ENCODE results near the gene FRMD1.

The FRMD1 gene

DNA sequence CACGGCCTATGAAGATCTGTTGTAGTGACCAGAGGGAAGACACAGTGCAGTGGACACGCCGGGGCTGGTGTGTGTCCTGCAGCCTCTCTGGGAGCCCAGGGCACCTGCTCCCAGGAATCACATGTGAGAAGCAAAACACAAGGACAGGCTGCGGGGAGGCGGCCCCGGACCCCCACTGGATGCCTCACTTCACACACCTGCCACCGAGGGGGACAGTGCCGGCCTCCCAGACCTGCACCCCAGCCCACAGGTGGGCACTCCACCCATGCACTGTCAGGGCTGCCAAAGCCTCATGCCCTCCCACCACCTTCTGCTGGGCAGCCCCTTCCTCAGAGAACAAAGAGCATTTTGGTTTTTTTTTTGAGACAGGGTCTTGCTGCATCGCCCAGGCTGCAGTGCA, 27.4 kb downstream of the FRMD1 start:
- Mint-ChIP-seq H3K9me3 (no peaks in the 10 kb centered on the region), H3K4me1 (no peaks in the 10 kb centered on the region), H3K36me3 (ENCODE audit: low read depth) (no peaks in the 10 kb centered on the region), H3K4me3 (no peak overlapping the region), H3K27me3 (no peaks in the 10 kb centered on the region), H3K27ac (no peak overlapping the region)
- ATAC-seq, result no peak
- DNase-seq, result no peak

DNA sequence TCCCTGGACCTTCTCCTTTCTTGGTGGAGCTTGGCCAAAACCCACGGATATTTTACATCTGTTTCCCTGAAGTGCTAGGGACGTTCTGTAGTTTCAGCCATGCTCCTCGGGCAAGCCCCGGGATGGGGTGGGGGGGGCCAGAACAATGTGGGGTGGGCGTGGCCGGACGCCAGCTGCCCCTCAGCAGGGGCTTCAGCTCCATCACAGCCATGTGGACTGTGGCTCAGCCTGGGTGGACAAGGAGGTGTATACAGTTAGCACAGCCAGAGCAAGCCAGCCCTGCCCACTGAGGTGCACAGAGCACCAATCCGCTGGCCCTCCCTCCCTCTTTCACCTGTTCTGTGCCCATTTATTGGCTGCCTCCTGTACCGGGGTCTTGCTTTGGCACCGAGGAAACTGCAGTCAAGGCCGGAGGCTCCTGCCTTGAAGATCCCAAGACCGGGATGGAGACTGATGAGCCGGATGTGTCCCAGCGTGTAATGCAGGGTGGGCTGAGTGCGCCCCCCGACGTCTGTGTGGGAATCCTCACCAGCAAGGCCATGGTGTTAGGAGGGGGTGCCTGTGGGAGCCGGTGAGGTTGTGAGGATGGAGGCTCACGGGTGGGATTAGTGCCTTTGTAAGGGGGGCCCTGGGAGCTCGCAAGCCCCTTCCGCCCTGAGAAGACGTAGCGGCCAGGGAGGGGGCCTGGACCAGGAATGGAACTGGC, 28.0 kb downstream of the FRMD1 start:
- Mint-ChIP-seq H3K27ac (no peak overlapping the region), H3K4me1 (no peaks in the 10 kb centered on the region), H3K36me3 (ENCODE audit: low read depth) (no peaks in the 10 kb centered on the region), H3K4me3 (no peak overlapping the region), H3K27me3 (no peaks in the 10 kb centered on the region), H3K9me3 (no peaks in the 10 kb centered on the region)
- DNase-seq (no peak), ATAC-seq (no peak)

DNA sequence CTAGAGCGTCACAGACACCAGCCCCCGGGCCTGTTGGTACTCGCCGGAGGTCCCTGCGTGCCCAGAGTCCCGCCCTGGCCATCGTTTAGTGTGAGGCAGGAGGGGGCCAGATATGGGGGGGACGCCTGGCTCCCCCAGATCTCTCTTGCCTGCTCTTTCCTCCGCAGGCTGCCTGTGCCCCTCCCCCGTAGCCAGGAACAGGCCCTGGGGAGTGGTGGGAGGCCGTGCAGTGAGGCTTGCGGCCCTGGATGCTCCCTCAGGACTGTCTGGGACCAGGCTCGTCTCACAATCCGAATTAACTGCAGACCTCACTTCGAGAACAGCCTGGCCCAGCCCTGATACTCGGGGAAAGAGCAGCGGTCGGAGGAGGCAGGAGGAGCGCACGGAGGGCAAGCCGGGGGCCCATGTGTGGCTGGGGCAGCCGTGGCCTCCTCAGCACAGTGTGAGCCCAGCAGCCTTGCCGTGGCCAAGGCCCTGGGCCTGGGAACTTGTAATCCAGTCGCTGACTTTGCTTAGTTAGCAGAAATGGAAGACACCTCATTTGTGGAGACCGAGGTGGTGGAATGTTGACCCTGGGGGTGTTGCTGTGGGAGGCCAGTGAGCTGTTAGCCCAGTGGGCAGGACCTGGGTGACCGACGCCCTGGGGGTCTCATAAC, 28.7 kb downstream of the FRMD1 start:
- ATAC-seq (no peak), DNase-seq (no peak)
- no peak overlapping the region for H3K27ac Mint-ChIP-seq
- no peaks in the 10 kb centered on the region for H3K4me1 Mint-ChIP-seq
- H3K36me3 Mint-ChIP-seq (ENCODE audit: low read depth), result no peaks in the 10 kb centered on the region
- H3K27me3 Mint-ChIP-seq, result no peaks in the 10 kb centered on the region
- no peak overlapping the region for H3K4me3 Mint-ChIP-seq
- H3K9me3 Mint-ChIP-seq, result no peaks in the 10 kb centered on the region

DNA sequence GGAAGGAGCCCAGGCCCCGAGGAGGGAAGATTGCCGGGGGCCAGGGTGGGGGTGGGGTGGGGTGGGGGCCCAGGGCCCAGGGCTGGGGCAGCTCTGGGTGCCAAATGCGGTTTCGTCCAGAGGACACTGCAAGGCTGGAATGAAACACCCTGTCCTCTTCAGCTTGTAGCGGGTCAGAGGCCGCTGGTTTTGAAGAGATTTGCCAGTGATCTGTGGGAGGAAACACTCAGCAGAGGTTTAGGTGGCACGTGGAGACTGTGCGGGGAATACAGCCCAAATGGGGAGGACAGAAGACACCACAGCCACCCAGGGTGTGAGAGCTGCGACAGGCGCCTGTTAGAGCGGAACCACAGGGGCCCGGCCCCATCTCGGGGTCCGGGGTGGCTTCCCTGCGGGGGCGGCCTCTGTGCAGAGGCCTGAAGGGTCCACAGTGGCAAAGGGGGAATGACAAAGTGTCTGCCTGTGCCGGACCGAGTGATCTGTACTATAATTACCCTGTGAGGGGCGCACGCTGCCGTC, 29.2 kb downstream of the FRMD1 start:
- H3K9me3 Mint-ChIP-seq, result no peaks in the 10 kb centered on the region
- H3K27ac Mint-ChIP-seq, result no peak overlapping the region
- no peaks in the 10 kb centered on the region for H3K4me1 Mint-ChIP-seq
- no peak overlapping the region for H3K4me3 Mint-ChIP-seq
- no peak for DNase-seq
- no peak for ATAC-seq
- no peaks in the 10 kb centered on the region for H3K36me3 Mint-ChIP-seq (ENCODE audit: low read depth)
- no peaks in the 10 kb centered on the region for H3K27me3 Mint-ChIP-seq

DNA sequence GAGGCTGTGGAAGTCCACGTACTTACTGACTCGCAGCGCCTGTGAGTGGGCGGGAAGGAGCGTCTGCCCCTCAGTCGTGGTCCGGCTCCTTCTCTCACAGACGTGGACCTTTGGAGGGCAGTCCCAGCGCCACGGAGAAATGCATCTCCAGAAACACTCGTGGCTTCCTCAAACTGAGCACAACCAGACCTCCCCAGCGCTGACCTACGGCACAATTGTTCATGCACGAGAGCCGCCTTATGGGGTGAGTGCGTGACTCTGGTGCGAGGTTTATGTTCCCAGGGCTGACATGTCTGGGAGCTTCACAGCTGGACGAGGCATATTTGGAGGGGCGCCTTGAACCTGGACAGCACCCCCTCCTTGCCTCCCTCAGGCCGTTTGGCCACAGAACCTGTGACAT, 29.7 kb downstream of the FRMD1 start:
- DNase-seq (no peak), ATAC-seq (no peak)
- Mint-ChIP-seq H3K36me3 (ENCODE audit: low read depth) (no peaks in the 10 kb centered on the region), H3K27ac (no peak overlapping the region), H3K4me1 (no peaks in the 10 kb centered on the region), H3K4me3 (no peak overlapping the region), H3K27me3 (no peaks in the 10 kb centered on the region), H3K9me3 (no peaks in the 10 kb centered on the region)

DNA sequence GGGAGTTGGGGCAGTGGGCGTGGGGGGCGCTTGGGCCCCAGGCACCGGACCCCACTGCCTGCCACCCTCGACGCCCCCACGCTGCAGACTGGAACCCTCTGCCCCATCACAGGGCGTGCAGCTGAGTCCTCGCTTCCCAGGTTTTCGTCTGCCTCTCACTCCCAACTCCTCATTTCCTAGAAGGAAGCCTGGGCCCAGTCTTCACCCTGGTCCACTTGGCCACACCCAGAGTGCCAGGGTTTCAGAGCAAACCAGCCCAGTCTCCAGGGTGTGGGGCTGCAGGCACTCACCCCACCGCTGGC, 30.3 kb downstream of the FRMD1 start:
- no peak for ATAC-seq
- Mint-ChIP-seq H3K27me3 (no peaks in the 10 kb centered on the region), H3K36me3 (ENCODE audit: low read depth) (no peaks in the 10 kb centered on the region), H3K4me3 (no peak overlapping the region), H3K27ac (no peak overlapping the region), H3K9me3 (no peaks in the 10 kb centered on the region), H3K4me1 (no peaks in the 10 kb centered on the region)
- no peak for DNase-seq

DNA sequence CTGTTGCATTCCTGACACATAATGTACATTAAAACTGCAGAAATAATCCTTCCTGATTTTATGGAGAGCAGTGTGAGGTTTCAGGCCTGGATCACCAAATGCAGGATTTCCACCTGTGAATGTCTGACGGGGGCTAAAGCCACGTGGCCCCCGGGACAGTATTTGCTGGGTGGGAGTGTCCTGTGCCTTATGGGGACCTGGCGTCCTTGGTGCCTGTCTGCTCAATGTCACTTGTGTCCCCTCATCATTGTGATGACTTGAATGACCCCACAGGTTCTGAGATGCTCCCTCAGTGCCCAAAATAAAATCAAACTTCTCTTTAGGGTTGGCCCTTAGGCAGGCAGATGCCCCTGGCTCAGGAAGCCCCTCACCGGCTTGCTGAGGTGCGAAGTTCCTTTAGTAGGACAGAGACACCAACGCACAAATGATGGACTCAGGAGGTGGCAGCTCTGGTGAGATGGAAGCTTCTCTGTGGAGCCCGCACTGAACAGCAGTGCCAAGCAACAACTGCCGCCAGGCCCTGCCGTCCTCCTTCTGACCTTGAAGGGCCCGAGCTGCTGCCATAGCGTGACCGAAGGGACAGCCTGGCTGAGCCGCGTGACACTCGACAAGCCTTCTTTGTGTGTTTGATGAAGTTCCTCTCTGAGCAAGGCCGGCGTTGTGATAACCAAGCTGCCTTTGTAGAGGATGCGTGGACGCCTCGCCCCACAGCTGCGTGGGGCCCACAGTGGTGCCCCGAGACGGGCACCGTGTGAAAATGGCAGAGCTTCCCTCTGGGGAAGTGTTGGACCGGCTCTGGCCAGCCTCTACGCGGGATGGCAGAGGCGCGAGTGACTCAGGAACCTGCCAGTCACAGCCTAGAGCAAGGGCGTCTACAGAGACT, 30.9 kb downstream of the FRMD1 start:
- DNase-seq (no peak), ATAC-seq (no peak)
- H3K27ac Mint-ChIP-seq, result no peak overlapping the region
- H3K27me3 Mint-ChIP-seq, result no peaks in the 10 kb centered on the region
- H3K4me1 Mint-ChIP-seq, result no peaks in the 10 kb centered on the region
- H3K9me3 Mint-ChIP-seq, result no peaks in the 10 kb centered on the region
- no peaks in the 10 kb centered on the region for H3K36me3 Mint-ChIP-seq (ENCODE audit: low read depth)
- H3K4me3 Mint-ChIP-seq, result no peak overlapping the region

DNA sequence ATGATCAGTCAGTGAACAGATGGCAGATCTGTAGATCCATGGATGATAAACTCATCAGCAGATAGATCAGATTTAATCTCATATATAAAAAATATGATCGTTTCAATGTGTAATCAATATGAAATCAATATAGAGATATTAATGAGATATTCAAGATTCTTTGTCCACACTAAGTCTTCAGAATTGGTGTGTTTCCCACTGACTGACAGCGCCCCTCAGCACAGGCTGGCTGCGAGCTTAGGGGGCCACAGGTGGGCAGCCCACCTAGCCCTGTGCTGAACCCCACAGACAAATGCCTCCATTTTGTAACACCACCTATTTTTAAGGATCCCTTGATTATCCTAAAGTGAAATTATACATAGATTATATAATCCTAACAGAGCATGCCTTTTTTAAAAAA, 32.3 kb downstream of the FRMD1 start:
- H3K27ac Mint-ChIP-seq, result no peak overlapping the region

DNA sequence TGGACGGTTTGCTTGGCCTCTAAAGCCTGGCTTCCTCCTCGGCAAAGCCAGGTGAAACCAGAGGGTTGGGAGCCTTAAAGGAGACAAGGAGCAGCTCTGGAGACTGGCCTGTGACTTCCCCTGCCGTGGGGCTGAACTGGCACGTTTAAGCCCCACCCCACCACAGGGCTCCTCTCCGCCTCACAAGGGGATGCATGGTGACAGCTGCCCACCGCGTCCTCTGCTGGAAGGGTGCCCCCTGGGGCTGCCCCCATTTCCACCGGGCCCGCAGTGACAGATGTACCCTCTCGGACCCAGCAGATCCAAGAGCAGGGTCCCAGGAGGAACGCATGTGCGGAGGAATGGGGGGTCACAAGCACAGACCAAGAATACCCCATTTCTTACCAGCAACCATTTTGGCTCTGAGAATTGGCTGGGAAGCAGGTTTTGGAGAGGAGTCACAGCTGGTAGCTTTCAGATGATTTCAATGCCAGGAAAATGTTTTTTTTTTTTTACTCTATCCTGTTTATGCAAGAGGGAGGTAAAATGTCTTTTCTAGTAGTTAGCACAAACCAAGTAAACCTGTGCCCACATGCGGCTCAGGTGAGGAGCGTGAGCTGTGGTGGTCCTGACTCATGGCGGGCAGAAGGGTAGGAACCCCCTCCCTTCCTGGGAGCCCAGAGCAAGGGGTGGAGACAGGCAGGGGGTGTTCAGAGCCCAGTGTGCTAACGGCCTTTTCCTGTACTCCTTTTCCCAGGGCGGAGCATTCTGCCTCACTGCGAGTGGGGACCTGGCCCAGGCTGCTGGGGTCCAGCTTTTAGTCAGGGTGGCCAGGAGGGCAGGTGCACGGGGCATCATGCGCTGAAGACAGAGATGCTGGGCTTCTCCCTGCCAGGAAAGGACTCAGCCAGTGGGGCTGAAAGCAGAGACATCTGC, 33.0 kb downstream of the FRMD1 start:
- H3K4me3 Mint-ChIP-seq, result no peak overlapping the region
- DNase-seq, result no peak
- no peaks in the 10 kb centered on the region for H3K4me1 Mint-ChIP-seq
- no peaks in the 10 kb centered on the region for H3K9me3 Mint-ChIP-seq
- ATAC-seq, result no peak
- H3K36me3 Mint-ChIP-seq (ENCODE audit: low read depth), result no peaks in the 10 kb centered on the region
- H3K27ac Mint-ChIP-seq, result no peak overlapping the region
- H3K27me3 Mint-ChIP-seq, result no peaks in the 10 kb centered on the region

More for the DNA sequence above, 32.3 kb downstream of the FRMD1 start:
- no peaks in the 10 kb centered on the region for H3K27me3 Mint-ChIP-seq
- H3K36me3 Mint-ChIP-seq (ENCODE audit: low read depth), result no peaks in the 10 kb centered on the region
- no peak for DNase-seq
- no peaks in the 10 kb centered on the region for H3K9me3 Mint-ChIP-seq
- no peaks in the 10 kb centered on the region for H3K4me1 Mint-ChIP-seq
- no peak overlapping the region for H3K4me3 Mint-ChIP-seq
- ATAC-seq, result no peak

DNA sequence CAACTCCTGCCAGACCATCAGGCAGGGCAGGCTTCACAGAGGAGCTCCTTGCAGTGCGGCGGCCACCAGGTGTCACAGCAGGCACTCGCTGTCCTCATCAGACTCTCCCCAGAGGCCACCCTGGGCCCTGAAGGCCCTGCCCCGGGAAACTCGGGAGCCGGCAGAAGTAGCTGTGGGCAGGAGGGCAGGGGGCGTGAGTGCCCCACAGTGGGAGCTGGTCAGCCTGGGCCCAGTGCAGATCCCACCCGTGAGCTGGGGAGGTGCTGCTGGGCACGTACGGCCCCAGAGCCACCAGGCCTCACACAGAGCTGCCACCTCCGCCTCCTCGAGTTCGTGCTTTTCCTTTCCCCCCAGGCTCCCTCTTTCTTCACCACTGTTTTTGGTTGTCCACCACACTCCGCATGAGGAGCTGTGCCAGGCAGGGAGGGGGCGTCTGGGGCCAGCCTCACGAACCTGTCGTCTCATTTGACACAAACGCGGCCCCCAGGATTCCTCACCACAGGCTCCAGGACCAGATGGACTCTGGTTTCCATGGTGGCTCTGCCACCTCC, 33.8 kb downstream of the FRMD1 start:
- Mint-ChIP-seq H3K4me1 (no peaks in the 10 kb centered on the region), H3K9me3 (no peaks in the 10 kb centered on the region), H3K27me3 (no peaks in the 10 kb centered on the region), H3K36me3 (ENCODE audit: low read depth) (peaks cover 1% of the 10 kb centered on the region), H3K27ac (no peak overlapping the region), H3K4me3 (no peak overlapping the region)
- DNase-seq, result no peak
- no peak for ATAC-seq

DNA sequence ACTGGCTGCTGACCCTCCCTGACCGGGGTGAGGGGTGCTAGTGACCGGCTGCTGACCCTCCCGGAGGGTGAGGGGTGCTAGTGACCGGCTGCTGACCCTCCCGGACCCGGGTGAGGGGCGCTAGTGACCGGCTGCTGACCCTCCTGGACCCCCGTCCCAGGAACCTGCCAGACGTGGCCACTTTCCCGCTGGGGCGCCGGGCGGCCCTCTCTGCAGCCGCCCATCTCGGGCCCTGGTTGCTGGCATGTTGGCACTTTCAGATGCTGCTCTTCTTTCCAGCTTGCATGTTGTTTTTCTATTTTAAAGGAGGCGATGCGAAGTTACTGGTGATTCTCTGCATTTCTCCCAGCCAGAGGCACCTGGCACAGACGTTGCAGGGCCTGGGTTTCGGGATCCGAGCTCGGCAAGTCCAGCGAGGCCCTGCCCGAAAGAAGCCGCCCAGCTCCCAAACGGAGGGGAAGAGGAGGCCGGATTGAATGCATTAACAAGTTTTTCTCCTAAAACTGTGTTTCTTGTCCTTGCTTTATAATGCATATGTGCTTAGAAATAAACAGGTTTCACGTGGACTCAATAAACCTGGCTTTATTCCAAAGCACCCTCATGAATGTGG, 34.4 kb downstream of the FRMD1 start:
- H3K27me3 Mint-ChIP-seq, result no peaks in the 10 kb centered on the region

DNA sequence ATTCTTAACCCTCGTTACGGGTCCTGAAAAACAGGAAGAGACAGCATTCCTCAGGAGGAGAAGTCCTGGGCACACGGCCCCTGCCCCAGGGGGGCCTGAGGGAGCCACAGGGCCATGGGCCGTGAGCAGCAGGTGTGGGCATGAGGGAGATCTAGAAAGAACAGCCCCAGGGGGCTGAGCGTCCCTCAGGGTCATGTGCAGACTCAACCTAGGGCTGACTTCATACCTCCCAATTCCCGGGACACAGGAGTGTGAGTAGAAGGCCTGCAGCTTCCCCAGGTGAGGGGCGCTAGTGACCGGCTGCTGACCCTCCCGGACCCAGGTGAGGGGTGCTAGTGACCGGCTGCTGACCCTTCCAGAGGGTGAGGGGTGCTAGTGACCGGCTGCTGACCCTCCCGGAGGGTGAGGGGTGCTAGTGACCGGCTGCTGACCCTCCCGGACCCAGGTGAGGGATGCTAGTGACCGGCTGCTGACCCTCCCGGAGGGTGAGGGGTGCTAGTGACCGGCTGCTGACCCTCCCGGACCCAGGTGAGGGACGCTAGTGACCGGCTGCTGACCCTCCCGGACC, 35.1 kb downstream of the FRMD1 start:
- Mint-ChIP-seq H3K9me3 (peaks cover 6% of the 10 kb centered on the region), H3K27me3 (no peaks in the 10 kb centered on the region), H3K4me3 (no peak overlapping the region), H3K36me3 (ENCODE audit: low read depth) (peaks cover 5% of the 10 kb centered on the region), H3K27ac (no peak overlapping the region), H3K4me1 (no peaks in the 10 kb centered on the region)
- no peak for ATAC-seq
- no peak for DNase-seq

More for the DNA sequence above, 34.4 kb downstream of the FRMD1 start:
- Mint-ChIP-seq H3K36me3 (ENCODE audit: low read depth) (peaks cover 2% of the 10 kb centered on the region), H3K27ac (no peak overlapping the region), H3K9me3 (peaks cover 3% of the 10 kb centered on the region), H3K4me1 (no peaks in the 10 kb centered on the region), H3K4me3 (no peak overlapping the region)
- DNase-seq (no peak), ATAC-seq (no peak)

DNA sequence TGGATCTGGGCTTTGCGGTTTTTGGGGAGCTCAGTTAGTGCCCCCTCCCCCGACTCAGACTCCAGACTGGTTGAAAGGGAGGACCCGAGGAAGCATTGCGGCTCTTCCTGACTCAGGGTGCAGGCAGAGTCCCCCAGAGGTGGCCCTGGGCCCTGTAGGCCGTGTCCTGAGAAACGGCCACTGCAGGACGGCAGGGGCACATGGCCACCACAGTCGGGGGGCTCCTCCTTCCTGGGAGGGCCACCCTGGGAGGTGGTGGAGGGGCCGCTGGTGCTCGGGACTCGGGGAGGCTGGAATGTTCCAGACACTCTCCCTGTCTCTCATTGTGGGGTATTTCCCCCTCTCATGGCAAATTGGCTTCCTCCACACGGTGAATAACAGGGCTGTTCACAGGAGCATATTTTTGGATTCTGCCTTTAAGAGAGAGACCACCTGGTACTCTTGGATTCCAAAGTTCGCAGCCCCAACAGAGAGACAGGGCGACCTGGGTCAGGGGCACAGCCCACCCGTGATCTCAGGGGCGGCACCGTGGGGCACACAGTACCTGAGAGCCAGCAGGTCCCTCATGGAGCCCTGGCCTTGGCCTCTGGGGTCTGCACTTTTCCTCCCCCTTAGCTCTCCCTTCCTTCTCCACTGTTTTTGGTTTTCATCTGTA, 35.7 kb downstream of the FRMD1 start:
- Mint-ChIP-seq H3K4me3 (no peak overlapping the region), H3K4me1 (no peaks in the 10 kb centered on the region), H3K27ac (no peak overlapping the region), H3K36me3 (ENCODE audit: low read depth) (peaks cover 5% of the 10 kb centered on the region), H3K9me3 (peaks cover 6% of the 10 kb centered on the region), H3K27me3 (peaks cover 2% of the 10 kb centered on the region)
- DNase-seq (no peak), ATAC-seq (no peak)
